ENCODE measurements around the gene KIF15.
"Not testable (repeated sequence)": the region's sequence is repeated elsewhere in the genome, so short reads cannot be mapped to it uniquely, and the experiment has no call there.

KIF15 gene

DNA sequence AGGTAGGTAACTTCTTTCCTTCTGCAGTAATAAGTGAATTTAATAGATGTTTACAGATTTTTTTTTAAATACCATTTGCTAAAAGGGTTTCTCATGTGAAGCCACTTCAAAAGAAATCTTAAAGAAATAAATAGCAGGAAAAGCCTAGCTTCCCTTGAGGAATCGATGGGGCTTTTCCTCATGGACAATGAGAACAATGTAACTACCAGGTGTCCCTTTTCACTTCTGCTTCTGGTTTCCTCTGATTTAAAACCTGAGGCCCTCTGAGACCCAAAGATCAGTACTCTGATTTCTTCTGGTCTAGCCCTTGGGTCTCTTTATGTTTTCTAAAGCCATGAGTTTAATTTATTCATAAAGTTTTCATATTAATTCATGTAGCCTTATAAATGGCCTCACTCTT, 87.0 kb downstream of the KIF15 start:
- H3K4me3 Mint-ChIP-seq: no peak overlapping the region
- peaks cover 64% of the 10 kb centered on the region for H3K36me3 Mint-ChIP-seq (ENCODE audit: low read depth)
- H3K9me3 Mint-ChIP-seq: no peaks in the 10 kb centered on the region
- no peaks in the 10 kb centered on the region for H3K27me3 Mint-ChIP-seq
- H3K27ac Mint-ChIP-seq: no peak overlapping the region
- no peaks in the 10 kb centered on the region for H3K4me1 Mint-ChIP-seq (ENCODE audit: low read depth)

GRCh38 chr3:44856663-44857062, 95.1 kb downstream of the KIF15 start:
- peaks cover 22% of the 10 kb centered on the region for H3K36me3 Mint-ChIP-seq (ENCODE audit: low read depth)
- not testable (repeated sequence) for H3K4me1 Mint-ChIP-seq (ENCODE audit: low read depth); H3K4me3 Mint-ChIP-seq; H3K27ac Mint-ChIP-seq; H3K9me3 Mint-ChIP-seq; H3K27me3 Mint-ChIP-seq

DNA sequence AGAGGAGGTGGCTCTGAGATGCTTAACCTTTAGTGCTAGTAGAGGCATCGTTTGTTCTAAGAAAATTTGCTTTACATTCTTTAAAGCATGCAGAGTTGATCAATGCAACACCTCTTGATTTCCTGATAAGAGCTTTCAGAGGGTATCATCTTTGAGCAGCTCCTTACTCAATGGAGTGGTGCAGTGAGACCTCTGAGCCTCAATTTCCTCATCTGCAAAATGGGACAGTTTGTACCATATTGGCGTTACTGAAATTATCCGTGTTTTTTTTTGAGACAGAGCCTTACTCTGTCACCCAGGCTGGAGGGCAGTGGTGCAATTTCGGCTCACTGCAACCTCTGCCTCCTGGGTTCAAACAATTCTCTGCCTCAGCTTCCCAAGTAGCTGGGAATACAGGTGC, 98.5 kb downstream of the KIF15 start:
- H3K4me1 Mint-ChIP-seq (ENCODE audit: low read depth): peaks cover 33% of the 10 kb centered on the region

DNA sequence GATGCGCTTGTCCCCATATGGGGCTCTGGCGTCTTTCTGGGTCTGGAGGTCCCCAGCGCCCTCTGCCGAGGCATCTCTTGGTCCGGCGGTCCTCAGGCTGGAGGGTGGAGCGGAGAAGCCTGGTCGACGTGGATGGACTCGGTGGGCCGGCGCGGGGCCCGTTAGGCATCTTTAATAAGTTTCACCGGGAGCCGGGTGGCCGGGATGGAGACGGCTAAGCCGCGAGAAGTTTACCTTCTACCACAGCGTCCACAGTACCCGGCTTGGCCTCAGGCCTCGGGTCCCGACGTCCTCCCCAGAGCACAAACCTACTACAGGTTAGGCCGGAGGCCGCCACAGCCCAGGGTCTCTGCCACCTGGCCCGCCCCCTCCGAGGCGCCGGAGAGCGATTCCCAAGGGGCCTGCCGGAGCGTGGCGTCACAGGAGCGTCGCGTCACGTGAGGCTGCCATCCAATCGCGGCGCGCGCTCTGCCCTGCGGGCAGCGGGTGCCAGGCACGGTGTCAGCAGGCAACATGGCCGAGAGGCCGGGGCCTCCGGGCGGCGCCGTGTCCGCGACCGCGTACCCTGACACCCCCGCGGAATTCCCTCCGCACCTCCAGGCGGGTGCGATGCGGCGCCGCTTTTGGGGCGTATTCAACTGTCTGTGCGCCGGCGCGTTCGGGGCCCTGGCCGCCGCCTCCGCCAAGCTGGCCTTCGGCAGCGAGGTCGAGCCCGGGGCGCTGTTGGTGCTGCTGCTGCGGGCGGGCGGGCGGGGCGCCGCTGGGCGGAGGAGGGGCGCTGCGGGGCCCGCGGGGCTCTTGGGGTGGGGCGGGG, 100.0 kb downstream of the KIF15 start, which contains the start of gene TMEM42:
Gene TMEM42, plus strand, starts transcription at position 501 of the 814 bp plus-strand sequence. Its CDS starts 13 bp downstream, at position 514.
- Mint-ChIP-seq H3K9me3 (no peaks in the 10 kb centered on the region), H3K4me1 (ENCODE audit: low read depth) (peaks cover 45% of the 10 kb centered on the region), H3K4me3 (peak within 1 kb of the TSS; percentile 86), H3K27ac (peak within 1 kb of the TSS; percentile 87), H3K27me3 (no peaks in the 10 kb centered on the region), H3K36me3 (ENCODE audit: low read depth) (peaks cover 15% of the 10 kb centered on the region)

More for the DNA sequence above, 98.5 kb downstream of the KIF15 start:
- no peak overlapping the region for H3K4me3 Mint-ChIP-seq
- H3K36me3 Mint-ChIP-seq (ENCODE audit: low read depth): peaks cover 4% of the 10 kb centered on the region
- no peaks in the 10 kb centered on the region for H3K27me3 Mint-ChIP-seq
- no peak overlapping the region for H3K27ac Mint-ChIP-seq
- no peaks in the 10 kb centered on the region for H3K9me3 Mint-ChIP-seq

DNA sequence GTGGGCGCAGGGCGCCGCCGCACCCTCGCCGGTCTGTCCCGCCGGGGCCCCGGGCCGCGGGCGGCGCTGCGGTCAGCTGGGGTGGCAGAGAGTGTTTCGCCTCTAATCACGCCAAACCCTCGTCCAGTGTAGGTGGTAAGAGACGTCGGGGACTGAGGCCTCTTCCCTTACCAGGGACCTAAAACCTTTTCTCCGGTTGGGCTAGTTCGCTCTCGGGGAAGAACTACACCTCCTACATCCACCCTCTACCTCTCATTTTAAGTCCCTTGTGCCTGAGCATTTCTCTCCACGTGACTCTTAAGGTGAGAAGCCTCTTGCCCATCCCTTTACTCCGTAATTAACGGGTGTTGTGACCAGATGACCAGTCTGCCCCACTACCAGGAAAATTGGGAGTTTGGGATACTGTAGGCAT, 100.6 kb downstream of the KIF15 start:
- Mint-ChIP-seq H3K27ac (peak overlapping the region; percentile 87), H3K27me3 (no peaks in the 10 kb centered on the region), H3K9me3 (no peaks in the 10 kb centered on the region), H3K4me3 (peak overlapping the region; percentile 86), H3K4me1 (ENCODE audit: low read depth) (peaks cover 51% of the 10 kb centered on the region), H3K36me3 (ENCODE audit: low read depth) (peaks cover 21% of the 10 kb centered on the region)

GRCh38 chr3:44865272-44866035, 103.9 kb downstream of the KIF15 start:
- Mint-ChIP-seq H3K27me3 (no peaks in the 10 kb centered on the region), H3K4me3 (no peak overlapping the region), H3K36me3 (ENCODE audit: low read depth) (peaks cover 31% of the 10 kb centered on the region), H3K4me1 (ENCODE audit: low read depth) (peaks cover 53% of the 10 kb centered on the region), H3K27ac (peak overlapping the region; percentile 40), H3K9me3 (no peaks in the 10 kb centered on the region)

DNA sequence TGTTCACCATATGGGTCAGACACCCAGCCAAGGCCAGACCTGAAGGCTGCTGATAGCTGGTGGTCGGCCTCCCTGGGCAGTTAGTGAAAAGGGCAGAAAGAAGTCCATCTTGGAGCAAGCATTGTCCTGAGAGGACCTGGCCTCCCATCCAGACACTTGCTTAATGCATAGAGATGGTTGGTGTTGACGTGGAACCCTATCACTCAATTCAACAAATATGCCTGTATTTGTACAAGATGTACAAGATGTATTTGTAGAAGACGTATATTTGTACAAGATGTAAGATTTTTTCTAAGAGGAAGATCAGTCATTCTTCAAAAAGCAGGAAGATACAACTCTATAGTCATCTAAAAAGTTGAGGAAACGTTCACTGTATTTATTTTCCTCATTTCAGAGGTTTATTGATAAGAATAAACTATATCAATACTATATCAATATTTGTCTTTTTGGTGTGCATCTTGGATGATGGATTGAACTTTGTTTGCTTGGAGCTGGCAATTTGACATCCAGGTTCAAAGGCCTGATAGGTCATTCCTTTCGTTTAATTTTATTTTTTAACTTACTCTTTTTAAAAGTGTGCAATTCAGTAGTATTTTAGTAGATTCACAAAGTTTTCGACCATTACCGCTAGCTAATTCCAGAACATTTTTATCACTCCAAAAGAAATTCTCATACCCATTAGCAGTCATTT, 106.0 kb downstream of the KIF15 start:
- no peak overlapping the region for H3K4me3 Mint-ChIP-seq
- H3K9me3 Mint-ChIP-seq: no peaks in the 10 kb centered on the region
- H3K36me3 Mint-ChIP-seq (ENCODE audit: low read depth): peaks cover 31% of the 10 kb centered on the region
- no peak overlapping the region for H3K27ac Mint-ChIP-seq
- H3K4me1 Mint-ChIP-seq (ENCODE audit: low read depth): peaks cover 43% of the 10 kb centered on the region
- H3K27me3 Mint-ChIP-seq: no peaks in the 10 kb centered on the region

DNA sequence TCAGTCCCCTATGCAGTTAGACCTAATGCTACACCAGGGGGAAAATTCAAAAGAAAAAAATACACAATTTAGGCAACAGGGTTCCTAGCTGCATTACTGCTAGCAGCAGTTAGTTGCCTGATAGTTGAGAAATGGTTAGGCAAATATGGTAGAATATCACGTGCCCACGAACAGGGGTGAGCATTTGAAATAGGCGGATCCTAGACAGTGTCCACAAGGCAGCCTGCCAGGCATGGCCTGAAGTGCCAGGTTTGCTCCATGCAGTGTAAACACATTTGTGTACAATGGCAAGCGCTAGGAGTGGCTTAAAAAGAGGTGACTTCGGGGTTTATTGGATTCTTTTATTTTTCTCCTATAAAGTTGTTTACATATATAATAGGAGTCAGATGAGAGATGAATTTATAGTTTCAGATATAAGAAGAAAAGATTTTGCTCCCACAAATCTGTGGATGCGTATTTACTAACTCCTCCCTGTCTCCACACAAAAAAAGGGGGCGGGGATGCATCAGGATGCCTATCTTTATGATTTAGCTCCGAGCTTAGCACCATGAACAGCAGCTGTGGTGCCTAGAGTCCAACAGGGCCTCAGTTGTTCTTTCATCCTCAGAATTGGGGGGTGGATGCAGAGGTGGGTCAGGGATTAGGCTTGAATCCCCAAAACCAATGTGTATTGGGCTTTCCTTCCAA, 108.9 kb downstream of the KIF15 start:
- H3K4me3 Mint-ChIP-seq: no peak overlapping the region

GRCh38 chr3:44874308-44874707, 112.7 kb downstream of the KIF15 start, which contains the start of gene TGM4:
Gene TGM4, plus strand, starts transcription at chr3:44874608. Its CDS starts 71 bp downstream, at chr3:44874679.
- Mint-ChIP-seq H3K27ac (no peak within 1 kb of the TSS), H3K9me3 (no peaks in the 10 kb centered on the region), H3K27me3 (peaks cover 4% of the 10 kb centered on the region), H3K36me3 (ENCODE audit: low read depth) (no peaks in the 10 kb centered on the region), H3K4me1 (ENCODE audit: low read depth) (no peaks in the 10 kb centered on the region), H3K4me3 (no peak within 1 kb of the TSS)

More for the DNA sequence above, 108.9 kb downstream of the KIF15 start:
- Mint-ChIP-seq H3K9me3 (no peaks in the 10 kb centered on the region), H3K4me1 (ENCODE audit: low read depth) (peaks cover 16% of the 10 kb centered on the region), H3K27ac (no peak overlapping the region), H3K36me3 (ENCODE audit: low read depth) (peaks cover 24% of the 10 kb centered on the region), H3K27me3 (no peaks in the 10 kb centered on the region)

- Mint-ChIP-seq H3K4me1 (ENCODE audit: low read depth) (no peaks in the 10 kb centered on the region), H3K27ac (no peak overlapping the region), H3K4me3 (no peak overlapping the region), H3K9me3 (no peaks in the 10 kb centered on the region), H3K36me3 (ENCODE audit: low read depth) (no peaks in the 10 kb centered on the region), H3K27me3 (peaks cover 4% of the 10 kb centered on the region)
Measured at GRCh38 chr3:44875596-44875995, 114.0 kb downstream of the KIF15 start.

- Mint-ChIP-seq H3K27ac (no peak overlapping the region), H3K27me3 (peaks cover 4% of the 10 kb centered on the region)
Measured at GRCh38 chr3:44877333-44877732, 115.7 kb downstream of the KIF15 start.

GRCh38 chr3:44880284-44880683, 118.7 kb downstream of the KIF15 start:
- Mint-ChIP-seq H3K27me3 (peaks cover 8% of the 10 kb centered on the region), H3K27ac (no peak overlapping the region), H3K36me3 (ENCODE audit: low read depth) (no peaks in the 10 kb centered on the region), H3K9me3 (no peaks in the 10 kb centered on the region), H3K4me3 (no peak overlapping the region), H3K4me1 (ENCODE audit: low read depth) (no peaks in the 10 kb centered on the region)

More at GRCh38 chr3:44877333-44877732, 115.7 kb downstream of the KIF15 start:
- Mint-ChIP-seq H3K4me1 (ENCODE audit: low read depth) (no peaks in the 10 kb centered on the region), H3K9me3 (no peaks in the 10 kb centered on the region), H3K36me3 (ENCODE audit: low read depth) (no peaks in the 10 kb centered on the region), H3K4me3 (no peak overlapping the region)

GRCh38 chr3:44883213-44883955, 121.8 kb downstream of the KIF15 start:
- Mint-ChIP-seq H3K4me3 (no peak overlapping the region), H3K27ac (no peak overlapping the region), H3K9me3 (no peaks in the 10 kb centered on the region), H3K4me1 (ENCODE audit: low read depth) (no peaks in the 10 kb centered on the region), H3K27me3 (peaks cover 20% of the 10 kb centered on the region), H3K36me3 (ENCODE audit: low read depth) (no peaks in the 10 kb centered on the region)

DNA sequence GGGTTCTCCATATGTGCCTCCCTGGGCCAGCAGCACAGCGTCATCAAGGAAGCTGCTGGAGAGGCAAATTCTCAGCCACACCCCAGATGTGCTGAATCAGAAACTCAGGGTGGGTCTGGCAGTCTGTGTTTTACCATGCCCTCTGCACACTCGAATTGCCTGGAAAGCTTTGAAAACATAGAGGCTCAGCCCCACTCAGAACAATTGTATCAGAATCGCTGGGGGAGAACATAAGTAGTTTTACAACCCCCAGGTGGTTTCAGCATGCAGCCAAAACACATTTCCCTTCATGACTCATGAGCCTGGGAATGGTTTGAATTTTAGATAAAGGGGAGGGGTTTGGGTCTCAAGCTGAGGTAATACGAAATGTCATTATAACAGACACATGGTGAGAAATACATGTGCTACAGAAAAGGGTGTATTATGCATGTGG, 122.4 kb downstream of the KIF15 start:
- Mint-ChIP-seq H3K36me3 (ENCODE audit: low read depth) (no peaks in the 10 kb centered on the region), H3K4me1 (ENCODE audit: low read depth) (no peaks in the 10 kb centered on the region), H3K27me3 (peaks cover 20% of the 10 kb centered on the region), H3K27ac (no peak overlapping the region), H3K9me3 (no peaks in the 10 kb centered on the region), H3K4me3 (no peak overlapping the region)

All from stimulated activated naive CD8-positive, alpha-beta T cell treated with anti-CD3 and anti-CD28 coated beads, Interleukin-15, Interleukin-2, amounts not matched to agents 100 ng/mL and 50 ng/mL, for 24 hours (primary cell).